GM18873 (cell line): ENCODE data around the gene MAP4K3.
"Not testable (repeated sequence)": the region's sequence is repeated elsewhere in the genome, so short reads cannot be mapped to it uniquely, and the experiment has no call there.

Experiments used
- ATAC-seq: cut with Tn5 transposase; IDR thresholded peaks from one replicate; pipeline ENCODE4 v1.9.1; 2021; ENCODE audit warnings: mild to moderate bottlenecking, moderate library complexity, moderate number of reproducible peaks; ENCODE audit not compliant: unreplicated experiment, low FRiP score

The MAP4K3 gene

GRCh38 chr2:39378968-39379367, 58.1 kb downstream of the MAP4K3 start:
- ATAC-seq = no peak

DNA sequence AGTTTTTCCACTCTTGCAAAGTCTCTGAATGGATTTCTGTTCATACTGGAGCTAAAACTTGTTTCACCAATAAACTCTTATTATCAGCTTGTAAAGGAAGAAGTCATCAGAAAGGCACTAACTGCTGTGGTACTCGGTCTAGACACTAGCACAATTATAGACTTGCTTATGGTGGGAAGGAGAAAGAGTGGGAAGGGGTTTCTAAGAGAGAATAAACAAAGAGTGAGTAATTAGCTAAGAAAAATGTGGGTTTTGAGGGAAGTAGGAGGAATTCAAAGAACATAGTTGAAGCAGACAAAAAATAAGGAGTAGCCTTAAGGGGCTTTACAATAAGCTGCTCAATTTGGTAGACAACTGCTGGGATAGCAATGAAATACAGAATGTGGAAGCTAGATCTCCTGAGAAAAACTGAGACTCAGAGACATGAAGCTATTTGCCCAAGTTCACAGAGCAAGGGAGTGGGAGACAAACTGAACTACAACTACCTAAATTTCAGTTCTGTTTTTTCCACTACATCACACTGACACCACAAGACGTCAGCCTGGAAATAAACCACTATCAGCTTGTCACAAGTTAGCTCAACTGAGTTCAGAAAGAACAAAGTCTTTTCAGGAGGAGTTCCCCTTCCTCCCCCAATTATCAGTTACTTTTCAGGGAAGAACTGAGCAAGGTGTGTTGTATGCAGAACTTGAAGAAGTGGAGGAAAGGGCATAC, 59.7 kb downstream of the MAP4K3 start:
- no peak for ATAC-seq

DNA sequence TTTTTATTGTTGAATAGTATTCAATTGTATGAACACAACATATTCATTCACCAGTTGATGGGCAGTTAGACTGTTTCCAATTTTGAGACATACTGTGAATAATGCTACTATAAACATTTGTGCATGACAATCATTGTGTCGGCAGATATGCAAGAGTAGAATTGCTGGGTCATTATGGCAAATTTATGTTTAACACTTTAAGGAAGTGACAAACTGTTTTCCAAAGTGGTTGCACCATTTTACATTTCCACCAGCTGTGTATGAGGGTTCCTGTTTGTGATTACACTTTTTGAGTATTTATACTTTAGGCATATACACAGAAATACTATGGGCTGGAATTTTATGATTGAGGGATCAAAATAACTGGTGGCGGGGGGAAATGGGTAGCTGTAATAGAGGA, 61.2 kb downstream of the MAP4K3 start:
- ATAC-seq = no peak

DNA sequence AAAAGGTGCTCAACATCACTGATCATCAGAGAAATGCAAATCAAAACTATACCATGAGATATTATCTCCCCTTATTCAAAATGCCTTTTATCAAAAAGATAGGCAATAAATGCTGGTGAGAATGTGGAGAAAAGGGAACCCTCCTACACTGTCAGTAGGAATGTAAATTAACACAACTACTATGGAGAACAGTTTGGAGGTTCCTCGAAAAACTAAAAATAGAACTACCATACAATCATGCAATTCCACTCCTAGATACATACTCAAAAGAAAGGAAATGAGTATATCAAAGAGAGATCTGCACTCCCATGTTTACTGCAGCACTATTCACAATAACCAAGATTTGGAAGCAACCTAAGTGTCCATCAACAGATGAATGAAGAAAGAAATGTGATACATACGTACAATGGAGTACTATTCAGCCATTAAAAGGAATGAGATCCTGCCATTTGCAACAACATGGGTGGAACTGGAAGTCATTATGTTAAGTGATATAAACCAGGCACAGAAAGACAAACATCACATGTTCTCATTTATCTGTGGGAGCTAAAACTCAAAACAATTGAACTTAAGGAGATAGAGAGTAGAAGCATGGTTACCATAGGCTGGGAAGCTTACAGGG, 63.8 kb downstream of the MAP4K3 start:
- ATAC-seq = no peak

- ATAC-seq = no peak
Measured at GRCh38 chr2:39370101-39370500, 67.0 kb downstream of the MAP4K3 start.

- ATAC-seq = no peak
Measured at GRCh38 chr2:39368846-39369245, 68.2 kb downstream of the MAP4K3 start.

DNA sequence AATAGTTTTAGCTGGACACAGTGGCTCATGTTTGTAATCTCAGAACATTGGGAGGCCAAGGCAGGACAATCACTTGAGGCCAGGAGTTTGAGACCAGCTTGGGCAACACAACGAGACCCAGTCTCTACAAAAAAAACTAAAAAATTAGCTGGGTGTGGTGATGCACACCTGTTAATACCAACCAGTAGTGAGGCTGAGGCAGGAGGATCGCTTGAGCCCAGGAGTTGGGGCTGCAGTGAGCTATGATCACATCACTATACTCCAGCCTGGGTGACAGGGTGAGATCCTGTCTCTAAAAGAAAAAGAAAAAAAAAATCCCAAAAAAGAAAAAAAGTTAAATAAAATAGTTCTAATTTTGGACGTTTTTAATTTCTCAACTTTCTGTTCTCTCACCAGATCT, 68.7 kb downstream of the MAP4K3 start:
- ATAC-seq = no peak

GRCh38 chr2:39362595-39362994, 74.5 kb downstream of the MAP4K3 start:
- no peak for ATAC-seq

GRCh38 chr2:39361511-39361910, 75.6 kb downstream of the MAP4K3 start:
- no peak for ATAC-seq

DNA sequence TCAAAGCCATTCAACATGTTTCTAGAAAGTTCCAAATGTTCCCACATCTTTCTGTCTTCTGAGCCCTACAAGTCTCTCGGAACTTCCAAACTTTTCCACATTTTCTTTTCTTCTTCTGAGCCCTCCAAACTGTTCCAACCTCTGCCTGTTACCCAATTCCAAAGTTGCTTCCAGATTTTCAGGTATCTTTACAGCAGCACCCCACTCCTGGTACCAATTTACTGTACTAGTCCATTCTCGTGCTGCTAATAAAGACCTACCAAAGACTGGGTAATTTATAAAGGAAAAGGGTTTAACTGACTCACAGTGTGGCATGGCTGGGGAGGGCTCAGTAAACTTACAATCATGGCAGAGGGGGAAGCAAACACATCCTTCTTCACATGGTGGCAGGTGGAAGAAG, 76.7 kb downstream of the MAP4K3 start:
- ATAC-seq = not testable (repeated sequence)

DNA sequence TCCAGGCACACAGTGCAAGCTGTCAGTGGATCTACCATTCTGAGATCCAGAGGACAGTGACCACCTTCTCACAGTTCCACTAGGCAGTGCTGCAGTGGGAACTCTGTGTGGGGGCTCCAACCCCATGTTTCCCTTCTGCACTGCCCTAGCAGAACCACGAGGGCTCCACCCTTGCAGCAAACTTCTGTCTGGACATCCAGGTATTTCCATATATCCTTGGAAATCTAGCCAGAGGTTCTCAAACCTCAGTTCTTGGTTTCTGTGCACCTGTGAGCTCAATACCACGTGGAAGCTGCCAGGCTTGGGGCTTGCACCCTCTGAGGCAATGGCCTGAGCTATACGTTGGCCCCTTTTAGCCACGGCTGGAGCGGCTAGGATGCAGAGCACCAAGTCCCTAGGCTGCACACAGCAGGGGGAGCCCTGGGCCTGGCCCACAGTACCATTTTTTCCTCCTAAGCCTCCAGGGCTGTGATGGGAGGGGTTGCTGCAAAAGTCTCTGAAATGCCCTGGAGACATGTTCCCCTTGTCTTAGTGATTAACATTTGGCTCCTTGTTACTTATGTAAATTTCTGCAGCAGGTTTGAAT, 77.5 kb downstream of the MAP4K3 start:
- ATAC-seq = no peak

DNA sequence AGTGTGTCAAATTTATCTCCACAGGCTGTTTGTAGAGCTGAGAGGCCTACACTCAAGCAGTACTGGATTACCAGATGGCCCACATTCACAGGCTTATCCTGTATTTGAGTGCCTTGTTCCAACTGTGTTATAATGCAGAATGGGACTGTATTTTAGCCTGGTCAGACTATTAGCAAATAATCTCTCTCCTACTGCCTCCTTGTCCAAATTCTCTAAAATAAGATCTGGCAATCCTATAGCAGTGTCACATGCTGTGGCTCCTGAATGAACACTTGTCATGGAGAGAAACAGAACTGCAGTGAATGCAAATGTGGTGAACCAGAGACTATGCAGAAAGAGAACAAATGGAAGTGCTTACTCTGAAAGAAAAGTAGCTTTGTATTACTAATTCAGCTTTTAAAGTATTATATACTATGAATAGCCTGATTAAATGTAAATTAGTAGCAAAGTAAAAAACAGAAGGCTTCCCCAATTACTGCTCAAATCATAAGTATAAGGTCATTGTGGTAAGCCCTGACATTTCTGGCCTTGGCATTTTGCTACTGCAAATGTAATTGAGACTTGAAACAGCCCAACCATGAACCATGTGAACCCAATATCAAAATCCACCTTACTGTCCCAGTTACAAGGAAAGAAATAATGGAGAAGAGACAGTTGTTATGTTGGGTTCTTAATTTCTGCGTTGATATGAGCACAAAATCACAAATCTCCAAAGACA, 80.0 kb downstream of the MAP4K3 start:
- no peak for ATAC-seq

DNA sequence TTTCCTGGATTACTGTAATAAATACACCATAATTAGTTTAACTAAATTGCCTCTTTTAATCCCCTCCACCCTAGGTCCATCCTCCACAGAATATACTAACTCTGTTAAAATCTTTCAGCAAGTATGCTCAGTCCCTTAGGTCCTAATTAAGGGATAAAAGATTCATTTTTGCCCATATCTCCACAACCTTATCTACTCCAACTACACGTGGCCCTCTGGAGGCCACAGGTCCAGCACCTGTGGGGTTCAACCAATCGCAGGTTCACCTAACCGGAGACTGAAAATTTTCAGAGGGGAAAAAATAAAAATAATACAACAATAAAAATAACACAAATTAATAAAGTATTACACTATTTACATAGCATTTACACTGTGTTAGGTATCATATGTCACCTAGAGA, 86.4 kb downstream of the MAP4K3 start:
- ATAC-seq = no peak

GRCh38 chr2:39338502-39338901, 98.6 kb downstream of the MAP4K3 start:
- ATAC-seq = no peak

- no peak for ATAC-seq
Measured at GRCh38 chr2:39335930-39336329, 101.2 kb downstream of the MAP4K3 start.

DNA sequence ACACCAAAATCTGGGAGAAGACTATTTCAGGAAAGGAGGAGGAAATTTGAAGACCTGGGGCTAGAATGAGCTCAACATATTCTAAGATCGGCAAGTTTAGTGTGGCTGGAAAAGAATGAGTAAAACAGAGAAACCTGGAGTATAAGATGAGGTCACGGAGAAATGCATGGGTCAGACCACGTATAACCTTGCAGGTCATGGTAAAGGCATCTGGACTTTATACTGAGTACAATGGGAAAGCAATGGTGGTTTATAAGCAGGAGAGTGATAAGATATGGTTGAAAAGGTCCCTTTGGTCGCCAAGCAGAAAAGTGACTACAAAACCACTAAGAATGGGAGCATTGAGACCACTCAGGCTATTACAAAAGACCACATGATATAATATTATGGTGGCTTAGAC, 102.1 kb downstream of the MAP4K3 start:
- no peak for ATAC-seq

DNA sequence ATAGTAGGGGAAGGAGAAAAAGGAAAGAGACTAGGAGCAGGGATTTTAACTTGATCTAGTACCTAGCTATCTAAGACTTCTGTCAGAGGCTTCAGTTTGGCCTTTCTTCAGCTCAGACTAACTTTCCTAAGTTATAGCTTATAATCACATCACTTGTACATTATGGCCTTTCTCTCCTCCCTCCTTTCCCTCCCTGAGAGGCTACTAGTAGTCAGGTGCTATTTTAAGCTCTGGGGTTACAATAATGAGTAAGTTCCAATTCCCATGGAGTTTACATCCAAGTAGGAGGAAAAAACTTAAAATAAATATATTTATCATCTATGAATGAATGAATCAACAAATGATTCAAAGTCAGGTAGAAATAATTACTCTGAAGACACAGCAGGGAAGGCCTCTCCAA, 102.6 kb downstream of the MAP4K3 start:
- ATAC-seq = no peak

GRCh38 chr2:39326644-39327043, 110.4 kb downstream of the MAP4K3 start:
- ATAC-seq = no peak

DNA sequence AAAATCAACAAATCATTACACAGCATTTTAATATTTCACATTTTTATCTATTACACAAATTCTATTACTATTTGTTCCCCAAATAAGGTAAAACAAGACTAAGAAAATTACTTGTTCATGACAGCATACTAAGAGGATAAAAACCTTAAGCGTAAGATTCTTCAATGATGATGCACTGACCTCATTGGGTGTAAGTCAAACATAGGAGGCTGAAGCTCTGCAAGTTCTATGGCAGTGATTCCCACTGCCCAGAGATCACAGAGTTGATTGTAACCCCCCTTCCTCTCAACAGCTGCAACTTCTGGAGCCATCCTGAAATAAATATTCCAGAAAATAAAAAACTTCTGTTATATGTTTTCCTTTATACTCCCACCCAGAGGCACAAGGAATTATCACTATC, 111.1 kb downstream of the MAP4K3 start:
- no peak for ATAC-seq

DNA sequence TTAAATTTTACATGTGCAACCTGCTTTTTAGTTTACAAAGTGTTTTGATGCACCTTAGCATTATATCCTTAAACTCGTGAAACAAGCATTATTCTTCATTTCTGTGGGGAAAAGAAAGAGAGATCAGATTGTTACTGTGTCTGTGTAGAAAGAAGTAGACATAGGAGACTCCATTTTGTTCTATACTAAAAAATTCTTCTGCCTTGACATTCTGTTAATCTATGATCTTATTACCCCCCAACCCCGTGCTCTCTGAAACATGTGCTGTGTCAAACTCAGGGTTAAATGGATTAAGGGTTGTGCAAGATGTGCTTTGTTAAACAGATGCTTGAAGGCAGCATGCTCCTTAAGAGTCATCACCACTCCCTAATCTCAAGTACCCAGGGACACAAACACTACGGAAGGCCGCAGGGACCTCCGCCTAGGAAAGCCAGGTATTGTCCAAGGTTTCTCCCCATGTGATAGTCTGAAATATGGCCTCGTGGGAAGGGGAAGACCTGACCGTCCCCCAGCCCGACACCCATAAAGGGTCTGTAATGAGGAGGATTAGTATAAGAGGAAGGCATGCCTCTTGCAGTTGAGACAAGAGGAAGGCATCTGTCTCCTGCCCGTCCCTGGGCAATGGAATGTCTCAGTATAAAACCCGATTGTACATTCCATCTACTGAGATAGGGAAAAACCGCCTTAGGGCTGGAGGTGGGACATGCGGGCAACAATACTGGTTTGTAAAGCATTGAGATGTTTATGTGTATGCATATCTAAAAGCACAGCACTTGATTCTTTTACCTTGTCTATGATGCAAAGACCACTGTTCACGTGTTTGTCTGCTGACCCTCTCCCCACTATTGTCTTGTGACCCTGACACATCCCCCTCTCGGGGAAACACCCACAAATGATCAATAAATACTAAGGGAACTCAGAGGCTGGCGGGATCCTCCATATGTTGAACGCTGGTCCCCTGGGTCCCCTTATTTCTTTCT, 115.7 kb downstream of the MAP4K3 start:
- not testable (repeated sequence) for ATAC-seq
